Osteocyte (in vitro differentiated cells): ENCODE data around the gene KMT2B. TPM values are rescaled to one million over a fixed set of nuclear protein-coding genes. Genes with fewer than 3 reads are reported as not detected.

Source experiments
- DNase-seq: peaks from one replicate; pipeline ENCODE4 v3.0.0; 2021; ENCODE audit warnings: mixed read lengths; ENCODE audit not compliant: unreplicated experiment; ENCODE audit errors: extremely low spot score
- H3K27ac Mint-ChIP-seq: one replicate; pipeline ENCODE4 v1.8.0; 2021; ENCODE audit warnings: mild to moderate bottlenecking, mixed read lengths; ENCODE audit not compliant: unreplicated experiment
- H3K27me3 Mint-ChIP-seq: one replicate; pipeline ENCODE4 v1.8.0; 2021; ENCODE audit warnings: mixed read lengths; ENCODE audit not compliant: unreplicated experiment
- H3K36me3 Mint-ChIP-seq: one replicate; pipeline ENCODE4 v1.8.0; 2021; ENCODE audit warnings: mixed read lengths; ENCODE audit not compliant: unreplicated experiment
- H3K4me1 Mint-ChIP-seq: one replicate; pipeline ENCODE4 v1.8.0; 2021; ENCODE audit warnings: mixed read lengths; ENCODE audit not compliant: unreplicated experiment
- H3K4me3 Mint-ChIP-seq: one replicate; pipeline ENCODE4 v1.8.0; 2021; ENCODE audit warnings: mild to moderate bottlenecking, moderate library complexity, mixed read lengths; ENCODE audit not compliant: unreplicated experiment
- H3K9me3 Mint-ChIP-seq: one replicate; pipeline ENCODE4 v1.8.0; 2021; ENCODE audit warnings: mixed read lengths; ENCODE audit not compliant: unreplicated experiment
- total RNA-seq: library from RNA; stranded (reverse); gene quantifications from 2 replicates; pipeline ENCODE4 v1.2.1, GENCODE V29; 2021
- TF ChIP-seq, protein P1 (sequence below): fragments of 200-600 bp; sonication (generic); IDR thresholded peaks from 2 replicates; pipeline ENCODE4 v1.5.0; 2021; ENCODE audit warnings: antibody characterized with exemption, mild to moderate bottlenecking, moderate library complexity

KMT2B gene
- total RNA-seq, 1 donor from 2014 or later = 45.1 TPM

GRCh38 chr19:35753634-35754369 lies 36.0 kb downstream of the KMT2B start:
- Mint-ChIP-seq H3K27ac (no peak overlapping the region), H3K36me3 (peaks cover 7% of the 10 kb centered on the region), H3K27me3 (no peaks in the 10 kb centered on the region), H3K4me3 (no peak overlapping the region), H3K9me3 (no peaks in the 10 kb centered on the region), H3K4me1 (peaks cover 30% of the 10 kb centered on the region)
- TF ChIP-seq, protein P1, sequence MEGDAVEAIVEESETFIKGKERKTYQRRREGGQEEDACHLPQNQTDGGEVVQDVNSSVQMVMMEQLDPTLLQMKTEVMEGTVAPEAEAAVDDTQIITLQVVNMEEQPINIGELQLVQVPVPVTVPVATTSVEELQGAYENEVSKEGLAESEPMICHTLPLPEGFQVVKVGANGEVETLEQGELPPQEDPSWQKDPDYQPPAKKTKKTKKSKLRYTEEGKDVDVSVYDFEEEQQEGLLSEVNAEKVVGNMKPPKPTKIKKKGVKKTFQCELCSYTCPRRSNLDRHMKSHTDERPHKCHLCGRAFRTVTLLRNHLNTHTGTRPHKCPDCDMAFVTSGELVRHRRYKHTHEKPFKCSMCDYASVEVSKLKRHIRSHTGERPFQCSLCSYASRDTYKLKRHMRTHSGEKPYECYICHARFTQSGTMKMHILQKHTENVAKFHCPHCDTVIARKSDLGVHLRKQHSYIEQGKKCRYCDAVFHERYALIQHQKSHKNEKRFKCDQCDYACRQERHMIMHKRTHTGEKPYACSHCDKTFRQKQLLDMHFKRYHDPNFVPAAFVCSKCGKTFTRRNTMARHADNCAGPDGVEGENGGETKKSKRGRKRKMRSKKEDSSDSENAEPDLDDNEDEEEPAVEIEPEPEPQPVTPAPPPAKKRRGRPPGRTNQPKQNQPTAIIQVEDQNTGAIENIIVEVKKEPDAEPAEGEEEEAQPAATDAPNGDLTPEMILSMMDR = no peak
- DNase-seq = no peak

DNA sequence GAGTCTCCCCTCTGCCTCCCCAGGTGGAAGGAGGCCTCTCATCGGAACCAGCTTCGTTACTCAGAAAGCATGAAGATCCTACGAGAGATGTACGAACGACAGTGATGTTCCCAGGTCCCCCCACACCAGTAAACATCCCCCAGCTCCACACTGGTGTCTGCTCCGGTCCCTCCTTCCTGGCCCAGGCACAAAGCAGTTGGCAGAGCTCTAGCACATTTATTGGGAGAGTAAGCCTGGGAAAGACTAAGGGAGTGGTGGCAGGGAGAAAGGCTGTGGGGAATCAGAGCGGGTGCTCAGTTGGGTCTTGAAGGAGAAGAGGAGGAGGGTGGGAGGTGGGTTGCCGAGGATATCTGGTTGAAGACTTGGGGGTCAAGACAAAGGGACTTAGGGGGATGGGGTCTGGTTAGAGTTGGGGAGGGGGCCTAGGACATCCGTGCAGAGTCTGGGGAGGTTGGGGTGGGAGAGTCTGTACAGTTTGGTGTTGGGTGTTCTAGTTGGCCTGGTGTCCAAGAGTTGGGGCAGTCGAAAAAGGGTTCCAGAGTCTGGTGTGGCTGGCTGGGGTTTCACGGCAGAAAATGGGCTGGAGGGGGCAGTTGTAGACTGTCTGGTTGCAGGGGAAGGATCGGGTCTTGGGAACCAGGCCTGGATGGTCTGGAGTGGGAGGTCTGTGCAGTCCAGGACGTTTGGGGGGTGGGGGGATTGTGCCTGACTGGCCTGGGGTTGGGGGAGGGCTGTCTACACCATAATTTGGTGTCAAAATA lies 36.7 kb downstream of the KMT2B start:
- Mint-ChIP-seq H3K27ac (no peak overlapping the region), H3K27me3 (no peaks in the 10 kb centered on the region), H3K4me3 (no peak overlapping the region), H3K36me3 (peaks cover 7% of the 10 kb centered on the region), H3K9me3 (no peaks in the 10 kb centered on the region), H3K4me1 (peaks cover 31% of the 10 kb centered on the region)
- no peak for DNase-seq
- TF ChIP-seq, protein P1 = no peak

GRCh38 chr19:35755131-35755549 lies 37.3 kb downstream of the KMT2B start:
- H3K9me3 Mint-ChIP-seq = no peaks in the 10 kb centered on the region
- H3K27ac Mint-ChIP-seq = no peak overlapping the region
- peaks cover 27% of the 10 kb centered on the region for H3K4me1 Mint-ChIP-seq
- no peak overlapping the region for H3K4me3 Mint-ChIP-seq
- peaks cover 7% of the 10 kb centered on the region for H3K36me3 Mint-ChIP-seq
- TF ChIP-seq, protein P1 = no peak
- H3K27me3 Mint-ChIP-seq = no peaks in the 10 kb centered on the region
- DNase-seq = no peak

- no peaks in the 10 kb centered on the region for H3K27me3 Mint-ChIP-seq
- H3K4me3 Mint-ChIP-seq = no peak overlapping the region
- peak overlapping the region; percentile 69 for H3K27ac Mint-ChIP-seq
- peaks cover 25% of the 10 kb centered on the region for H3K4me1 Mint-ChIP-seq
- H3K9me3 Mint-ChIP-seq = no peaks in the 10 kb centered on the region
- no peak for DNase-seq
- H3K36me3 Mint-ChIP-seq = peaks cover 7% of the 10 kb centered on the region
- TF ChIP-seq, protein P1 = no peak
Measured at GRCh38 chr19:35755550-35756376, 38.0 kb downstream of the KMT2B start.
